GM12878 (cell line): Measurements from ENCODE around the gene TNFAIP3. TPM values are rescaled to one million over a fixed set of nuclear protein-coding genes. Genes with fewer than 3 reads are reported as not detected.
A peak's percentile ranks its signal among the peaks of the same experiment; 100 is the strongest.

Experiments used
- ATAC-seq: fragments of 200-7000 bp; cut with Tn5 transposase; 3 replicates; pipeline ENCODE4 v1.9.1; 2020; ENCODE audit warnings: mild to moderate bottlenecking, moderate library complexity
- BruUV-seq: library from RNA; stranded (reverse); fragments of 400-500 nt; replicated peaks from 2 replicates; lab custom pipeline; 2021; lab: Mats Ljungman, UMichigan
- CTCF ChIA-PET: fragments of 300-600 bp; sonication (Branson Sonifier 250); formaldehyde crosslinking; extraction: SDS; loops from one replicate; lab custom pipeline; 2021; ENCODE audit warnings: inconsistent platforms; lab: Yijun Ruan, JAX
- POLR2A ChIA-PET: fragments of 350-600 bp; formaldehyde crosslinking; extraction: SDS; loops from one replicate; lab custom pipeline; 2021; ENCODE audit warnings: inconsistent platforms; lab: Charles Lee
- RAD21 ChIA-PET: fragments of 300-600 bp; sonication (Branson Sonifier 250); formaldehyde crosslinking; loops from one replicate; lab custom pipeline; 2023; ENCODE audit warnings: antibody characterized with exemption; ENCODE audit not compliant: unreplicated experiment; lab: Charles Lee
- SMC1A ChIA-PET: fragments of 300-600 bp; sonication (Branson Sonifier 250); formaldehyde crosslinking; loops from one replicate; lab custom pipeline; 2023; ENCODE audit not compliant: unreplicated experiment, uncharacterized antibody; lab: Charles Lee
- DNase-seq: peaks from one replicate; pipeline ENCODE4 v3.0.0-alpha.2; 2011; ENCODE audit warnings: low read depth, low spot score
- FAIRE-seq: peaks from 3 replicates; lab custom pipeline; 2011; peaks lifted over from hg19 to GRCh38; lab: Jason Lieb, UNC
- H2AFZ ChIP-seq: 2 replicates; pipeline ENCODE4 v1.6.0; 2011; ENCODE audit warnings: low read depth, low read length, control low read depth; ENCODE audit not compliant: control insufficient read depth
- H3K27ac ChIP-seq: 2 replicates; pipeline ENCODE4 v1.5.1; 2011; ENCODE audit warnings: control low read depth; ENCODE audit not compliant: control insufficient read depth, insufficient read depth
- H3K27me3 ChIP-seq, 2 experiments: replicated peaks in 1 of 2; 2 replicates each; pipeline versions ENCODE4 v1.6.0 to v1.6.1; 2011; ENCODE audit warnings: low read length in 1 of 2; ENCODE audit not compliant: control insufficient read depth in 2 of 2, insufficient read depth in 2 of 2
- H3K36me3 ChIP-seq, 2 experiments: 2 replicates each; pipeline ENCODE4 v1.5.1; 2011; ENCODE audit warnings: low read length in 1 of 2; ENCODE audit not compliant: control insufficient read depth in 2 of 2, insufficient read depth in 2 of 2
- H3K4me1 ChIP-seq: 2 replicates; pipeline ENCODE4 v1.6.1; 2011; ENCODE audit warnings: mild to moderate bottlenecking, low read length, moderate library complexity, mixed read lengths; ENCODE audit not compliant: control insufficient read depth, insufficient read depth
- H3K4me2 ChIP-seq: 2 replicates; pipeline ENCODE4 v1.6.0; 2011; ENCODE audit warnings: control low read depth; ENCODE audit not compliant: control insufficient read depth, insufficient read depth
- H3K4me3 ChIP-seq: fragments of 200-600 bp; sonication (generic); 2 replicates; pipeline ENCODE4 v1.5.1; 2016
- H3K79me2 ChIP-seq: 2 replicates; pipeline ENCODE4 v1.6.0; 2011; ENCODE audit warnings: low read length; ENCODE audit not compliant: control insufficient read depth, insufficient read depth
- H3K9ac ChIP-seq: 2 replicates; pipeline ENCODE4 v1.8.0; 2011; ENCODE audit warnings: low read length, control low read depth, mixed read lengths; ENCODE audit not compliant: control insufficient read depth, insufficient read depth
- H3K9me3 ChIP-seq: replicated peaks from 3 replicates; pipeline ENCODE4 v1.5.1; 2011; ENCODE audit warnings: mild to moderate bottlenecking, low read length; ENCODE audit not compliant: control insufficient read depth, insufficient read depth
- H4K20me1 ChIP-seq: 2 replicates; pipeline ENCODE4 v1.6.0; 2011; ENCODE audit not compliant: control insufficient read depth, insufficient read depth
- CREB1 ChIP-seq: IDR thresholded peaks from 2 replicates; pipeline ENCODE4 v1.6.1; 2012; ENCODE audit warnings: low read depth, mild to moderate bottlenecking, inconsistent platforms
- FOS ChIP-seq: IDR thresholded peaks from 3 replicates; pipeline ENCODE4 v1.6.1; 2011; ENCODE audit warnings: borderline replicate concordance; ENCODE audit not compliant: insufficient read length; ENCODE audit errors: extremely low read depth
- LARP7 ChIP-seq: fragments of 450-650 bp; IDR thresholded peaks from 2 replicates; pipeline ENCODE4 v1.6.1; 2017; ENCODE audit warnings: mild to moderate bottlenecking
- MTA2 ChIP-seq: fragments of 450-650 bp; IDR thresholded peaks from 2 replicates; pipeline ENCODE4 v1.6.1; 2016; ENCODE audit warnings: low read depth, mild to moderate bottlenecking, moderate library complexity
- SIN3A ChIP-seq: IDR thresholded peaks from 2 replicates; pipeline ENCODE4 v1.6.1; 2012; ENCODE audit warnings: low read depth, low read length, improper control_type of control experiment
- SMAD5 ChIP-seq: IDR thresholded peaks from 2 replicates; pipeline ENCODE4 v1.6.1; 2016; ENCODE audit warnings: antibody characterized with exemption, low read depth
- whole genome bisulfite sequencing: methylation state at CpG from one replicate; pipeline ENCODE4 v1.1.6; 2016; ENCODE audit warnings: low lambda C conversion rate; ENCODE audit not compliant: insufficient replicate concordance, insufficient coverage; ENCODE audit errors: missing lambda C conversion rate; 5-methylcytosine and 5-hydroxymethylcytosine counted together
- in situ Hi-C: fragments of 300-500 bp; cut with MboI; formaldehyde crosslinking; loops from 9 replicates; pipeline ENCODE4 v1.14.3; 2018; ENCODE audit warnings: mixed read lengths
- intact Hi-C: fragments of 100-400 bp; cut with micrococcal nuclease; formaldehyde crosslinking; loops from one replicate; pipeline ENCODE4 v1.14.2; 2022; ENCODE audit not compliant: unreplicated experiment
- polyA plus RNA-seq, 11 experiments: library from polyadenylated mRNA; depleted of rRNA in 4 of 11; unstranded in 6 of 11; stranded (reverse) in 5 of 11; fragments of >200 nt; fragmentation: Nextera tagmentation in 4 of 11; fragmentation: Illumina TruSeq in 1 of 11; extraction: Ambion mirVana in 4 of 11; extraction: Trizol in 1 of 11; gene quantifications; 1 replicate in 1 of 11; 2 replicates in 10 of 11; pipeline versions ENCODE4 v1.2.1 to v1.2.3, GENCODE V29; 2011 to 2016; ENCODE audit warnings: inconsistent platforms in 2 of 11, missing spikeins in 2 of 11, low read depth in 1 of 11
- total RNA-seq, 4 experiments: library from RNA; depleted of rRNA in 3 of 4; stranded (reverse); fragments of >200 nt in 3 of 4; fragmentation: Illumina TruSeq in 1 of 4; extraction: Trizol in 1 of 4; gene quantifications; 2 replicates each; pipeline versions ENCODE4 v1.2.1 to v1.2.3, GENCODE V29; 2013 to 2021
- TF ChIP-seq, protein P1 (sequence below): fragments of 450-650 bp; IDR thresholded peaks from 2 replicates; pipeline ENCODE4 v1.6.1; 2016; ENCODE audit warnings: mild to moderate bottlenecking
- TF ChIP-seq, protein P2 (sequence below): IDR thresholded peaks from 2 replicates; pipeline ENCODE4 v1.6.1; 2011; ENCODE audit warnings: mild to moderate bottlenecking, low read depth, low read length, moderate library complexity; ENCODE audit not compliant: insufficient replicate concordance

Gene TNFAIP3
- total and polyA plus RNA-seq, 10 of the 15 experiments (the other 5 are each of a cell fraction or from before 2014, with no cell fraction given) = 18.0 to 350 (median 127) TPM

DNA sequence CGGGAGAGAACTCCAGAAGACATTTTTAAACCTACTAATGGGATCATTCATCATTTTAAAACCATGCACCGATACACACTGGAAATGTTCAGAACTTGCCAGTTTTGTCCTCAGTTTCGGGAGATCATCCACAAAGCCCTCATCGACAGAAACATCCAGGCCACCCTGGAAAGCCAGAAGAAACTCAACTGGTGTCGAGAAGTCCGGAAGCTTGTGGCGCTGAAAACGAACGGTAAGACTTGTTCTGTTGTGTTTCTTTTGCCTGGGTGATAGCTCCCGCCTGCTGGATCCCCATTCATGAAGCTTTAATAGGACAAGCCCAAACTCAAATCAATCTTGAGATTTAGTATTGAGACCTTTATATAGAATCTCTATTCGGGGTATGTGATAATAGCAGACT is 4.2 kb downstream of the TNFAIP3 start:
- 1% methylated on average over 11 of the region's 11 CpGs for WGBS
- Histone ChIP-seq H3K27me3 (no peaks in the 10 kb centered on the region), H3K9me3 (no peaks in the 10 kb centered on the region), H3K27ac (peak overlapping the region; percentile 72), H3K79me2 (peaks cover 95% of the 10 kb centered on the region), H3K4me2 (peak overlapping the region; percentile 92), H2AFZ (no peak overlapping the region), H4K20me1 (no peaks in the 10 kb centered on the region), H3K4me1 (peaks cover 2% of the 10 kb centered on the region; the same call in 1 of the 2 replicates)
- FAIRE-seq = no peak
- POLR2A ChIA-PET = interaction anchor here (0.6 to 6.6 kb wide), 22 partner anchors 10 to 214 kb away, joined by 3 to 42 read pairs (median 6); no protein-coding TSS in a partner anchor
- peak; percentile 27; the same call in 1 of the 2 replicates for TF ChIP-seq SIN3A
- 0 out of 2 replicates have a peak, but pooled peaks have one; percentile 4 for TF ChIP-seq CREB1
- no peak for TF ChIP-seq FOS
- TF ChIP-seq, protein P1, sequence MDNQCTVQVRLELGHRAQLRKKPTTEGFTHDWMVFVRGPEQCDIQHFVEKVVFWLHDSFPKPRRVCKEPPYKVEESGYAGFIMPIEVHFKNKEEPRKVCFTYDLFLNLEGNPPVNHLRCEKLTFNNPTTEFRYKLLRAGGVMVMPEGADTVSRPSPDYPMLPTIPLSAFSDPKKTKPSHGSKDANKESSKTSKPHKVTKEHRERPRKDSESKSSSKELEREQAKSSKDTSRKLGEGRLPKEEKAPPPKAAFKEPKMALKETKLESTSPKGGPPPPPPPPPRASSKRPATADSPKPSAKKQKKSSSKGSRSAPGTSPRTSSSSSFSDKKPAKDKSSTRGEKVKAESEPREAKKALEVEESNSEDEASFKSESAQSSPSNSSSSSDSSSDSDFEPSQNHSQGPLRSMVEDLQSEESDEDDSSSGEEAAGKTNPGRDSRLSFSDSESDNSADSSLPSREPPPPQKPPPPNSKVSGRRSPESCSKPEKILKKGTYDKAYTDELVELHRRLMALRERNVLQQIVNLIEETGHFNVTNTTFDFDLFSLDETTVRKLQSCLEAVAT = peak; percentile 16; the same call in 1 of the 2 replicates
- no peak for TF ChIP-seq MTA2
- TF ChIP-seq LARP7 = peak; percentile 45; the same call in 1 of the 2 replicates
- TF ChIP-seq, protein P2, sequence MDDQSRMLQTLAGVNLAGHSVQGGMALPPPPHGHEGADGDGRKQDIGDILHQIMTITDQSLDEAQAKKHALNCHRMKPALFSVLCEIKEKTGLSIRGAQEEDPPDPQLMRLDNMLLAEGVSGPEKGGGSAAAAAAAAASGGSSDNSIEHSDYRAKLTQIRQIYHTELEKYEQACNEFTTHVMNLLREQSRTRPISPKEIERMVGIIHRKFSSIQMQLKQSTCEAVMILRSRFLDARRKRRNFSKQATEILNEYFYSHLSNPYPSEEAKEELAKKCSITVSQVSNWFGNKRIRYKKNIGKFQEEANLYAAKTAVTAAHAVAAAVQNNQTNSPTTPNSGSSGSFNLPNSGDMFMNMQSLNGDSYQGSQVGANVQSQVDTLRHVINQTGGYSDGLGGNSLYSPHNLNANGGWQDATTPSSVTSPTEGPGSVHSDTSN = no peak
- TF ChIP-seq SMAD5 = no peak
- TF ChIP-seq, all 136 proteins: peak for 4
- Histone ChIP-seq H3K36me3 (peaks cover 15 to 47% of the 10 kb centered on the region in 2 experiments), H3K4me3 (peak overlapping the region; percentile 99), H3K9ac (peak overlapping the region; percentile 89)
- no peak for ATAC-seq
- intact Hi-C loops = loop anchor here (5.0 kb wide), 1 partner anchor 56 kb away; no protein-coding TSS in a partner anchor
- TSS peak; percentile 24 for BruUV-seq
- DNase-seq = no peak
- CTCF ChIA-PET = interaction anchor here (0.7 to 24.0 kb wide), 24 partner anchors 10 to 210 kb away, joined by 3 to 712 read pairs (median 10); no protein-coding TSS in a partner anchor
- RAD21 ChIA-PET = interaction anchor here (0.7 to 20.6 kb wide), 42 partner anchors 7 to 650 kb away, joined by 3 to 774 read pairs (median 7); no protein-coding TSS in a partner anchor
- in situ Hi-C loops = loop anchor here (10.0 kb wide), 1 partner anchor 244 kb away; no protein-coding TSS in a partner anchor
- SMC1A ChIA-PET = interaction anchor here (1.0 to 30.6 kb wide), 23 partner anchors 9 to 212 kb away, joined by 3 to 1237 read pairs (median 9); no protein-coding TSS in a partner anchor
